ENCODE measurements around the gene CD200R1L.

Gene CD200R1L

DNA sequence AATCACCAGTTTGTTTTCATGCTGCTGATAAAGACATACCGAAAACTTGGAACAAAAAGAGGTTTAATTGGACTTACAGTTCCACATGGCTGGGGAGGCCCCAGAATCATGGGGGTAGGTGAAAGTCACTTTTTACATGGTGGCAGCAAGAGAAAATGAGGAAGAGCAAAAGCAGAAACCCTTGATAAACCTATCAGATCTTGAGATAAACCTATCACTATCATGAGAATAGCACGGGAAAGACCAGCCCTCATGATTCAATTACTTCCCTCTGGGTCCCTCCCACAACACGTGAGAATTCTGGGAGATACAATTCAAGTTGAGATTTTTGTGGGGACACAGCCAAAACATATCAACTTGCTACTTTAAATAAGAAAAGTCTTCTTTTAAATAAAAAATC, 28.9 kb downstream of the CD200R1L start:
- no peak for DNase-seq

DNA sequence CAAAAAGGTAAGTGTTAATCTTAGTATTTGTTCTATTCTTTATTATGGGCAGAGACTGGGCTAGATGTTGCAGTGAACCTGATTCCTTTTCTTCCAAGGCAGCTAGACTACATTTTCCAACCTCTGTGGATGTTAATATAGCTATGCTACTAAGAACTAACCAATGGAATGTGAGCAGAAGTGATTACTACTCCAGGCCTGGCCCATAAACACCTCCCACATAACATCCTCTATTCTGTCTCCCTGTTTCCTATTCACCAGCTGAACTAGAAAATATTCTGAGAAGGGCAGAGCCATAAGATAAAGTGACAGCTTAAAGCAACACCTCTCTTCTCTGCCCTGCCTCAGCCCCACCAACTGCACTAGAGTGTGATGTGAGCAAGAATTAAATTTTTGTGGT, 29.4 kb downstream of the CD200R1L start:
- DNase-seq, result no peak

DNA sequence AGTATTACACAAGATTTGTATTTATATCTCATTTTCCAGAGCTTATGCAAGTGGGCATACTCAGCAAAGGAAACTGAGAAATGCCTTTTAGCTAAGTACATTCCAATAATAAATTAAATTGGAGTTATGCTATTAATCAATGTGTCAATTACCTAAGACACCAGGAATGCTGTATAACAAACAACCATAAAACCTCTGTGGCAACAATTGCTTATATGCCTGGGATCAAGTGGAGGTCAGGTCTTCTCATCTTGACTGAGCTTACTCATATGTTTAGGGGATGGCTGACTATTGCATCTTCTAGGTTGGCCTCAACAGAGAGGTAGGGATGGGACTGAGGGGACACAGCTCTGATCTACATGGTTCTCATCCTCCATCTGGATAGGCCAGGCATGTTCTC, 30.7 kb downstream of the CD200R1L start:
- DNase-seq, result no peak

DNA sequence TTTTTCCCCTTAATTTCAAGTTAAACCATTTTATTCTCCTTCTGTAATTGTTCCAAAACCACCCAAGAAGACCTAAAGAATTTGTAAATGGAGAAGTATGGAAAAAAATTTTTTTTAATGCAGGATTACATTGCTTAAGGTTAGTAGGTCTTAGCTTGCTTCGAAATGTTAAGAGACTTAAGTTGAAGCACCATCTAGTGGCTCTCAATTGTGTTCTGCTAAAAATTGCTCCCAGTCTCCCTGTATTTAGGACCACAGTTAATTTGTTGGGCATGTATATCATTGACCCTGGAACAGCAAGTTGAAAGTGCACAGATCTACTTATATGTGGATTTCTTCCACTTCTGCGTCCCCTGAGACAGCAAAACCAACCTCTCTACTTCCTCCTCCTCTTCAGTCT, 32.4 kb downstream of the CD200R1L start:
- DNase-seq, result peak in 1 of 2 experiments; percentile 29

DNA sequence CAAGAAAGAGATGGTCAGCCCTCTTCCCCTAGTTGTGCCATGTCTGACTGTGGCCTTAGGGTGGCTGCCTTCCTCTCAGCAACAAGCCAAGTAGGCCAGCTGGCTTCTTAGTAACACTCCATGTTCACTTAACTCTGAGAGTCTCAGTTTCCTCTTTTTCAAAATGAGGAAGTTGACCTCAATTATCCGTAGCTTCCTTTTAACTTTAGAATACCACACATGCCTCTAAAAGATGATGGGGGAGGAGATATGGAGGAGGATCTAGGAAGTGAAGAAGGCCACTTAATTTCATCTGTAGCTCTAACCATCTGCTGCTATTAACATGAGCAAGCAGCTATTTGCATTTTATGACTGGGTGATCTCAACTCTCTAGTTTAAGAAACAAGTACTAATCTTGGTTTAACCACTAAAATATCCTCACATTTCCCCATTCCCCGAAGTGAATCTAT, 32.9 kb downstream of the CD200R1L start:
- DNase-seq, result no peak

DNA sequence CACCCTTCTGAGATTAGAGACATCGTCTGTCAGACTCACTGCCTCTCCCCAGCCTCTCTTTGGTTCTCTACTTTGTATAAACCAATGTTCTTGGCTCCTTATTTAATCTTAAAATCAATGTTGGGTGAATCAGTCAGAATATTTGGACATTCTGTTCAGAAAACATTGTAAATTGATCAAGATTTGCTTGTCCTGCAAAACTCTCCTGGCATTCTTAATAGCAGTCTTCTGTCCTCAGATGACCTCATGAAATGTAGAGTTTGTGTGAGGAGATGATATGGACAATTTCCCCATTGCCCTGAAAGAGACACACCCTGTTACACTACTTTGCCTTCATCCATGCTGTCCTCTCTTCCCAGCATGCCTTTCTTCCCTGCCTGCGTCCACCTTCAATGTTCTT, 33.6 kb downstream of the CD200R1L start:
- no peak for DNase-seq

DNA sequence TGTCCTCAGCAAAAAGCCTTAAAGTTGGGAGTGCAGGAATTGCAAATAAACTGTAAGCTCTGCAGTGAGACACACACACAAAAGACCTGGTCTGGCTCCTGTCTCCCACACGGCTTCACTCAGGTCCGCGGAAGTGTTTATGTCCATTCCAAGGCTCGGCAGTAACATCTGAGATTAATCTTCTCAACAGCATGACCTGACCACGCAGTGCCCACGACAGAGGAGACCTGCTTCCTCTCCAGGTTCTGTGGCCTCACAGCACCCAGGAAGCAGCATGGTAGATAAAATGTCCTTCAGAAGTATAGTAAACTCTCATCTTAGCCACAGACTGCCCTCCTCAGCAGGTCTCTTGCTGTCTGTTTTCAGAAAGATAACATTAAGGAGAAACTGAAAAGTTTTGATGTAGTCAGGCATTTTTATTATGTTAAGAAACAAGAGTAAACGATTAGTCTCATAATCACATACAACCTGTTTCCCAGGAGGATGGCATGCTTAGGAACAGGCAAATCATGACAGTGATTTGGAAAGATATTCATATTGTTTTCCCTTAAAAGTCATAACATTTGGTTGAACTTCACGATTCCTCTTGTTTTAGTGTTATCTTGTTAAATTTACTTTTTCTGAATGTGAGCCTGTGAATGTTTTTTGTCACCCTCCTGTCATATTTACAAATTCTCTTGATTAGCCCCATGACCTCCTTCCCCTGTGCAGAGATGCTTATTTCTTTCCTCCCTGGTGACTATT, 34.6 kb downstream of the CD200R1L start:
- no peak for DNase-seq

DNA sequence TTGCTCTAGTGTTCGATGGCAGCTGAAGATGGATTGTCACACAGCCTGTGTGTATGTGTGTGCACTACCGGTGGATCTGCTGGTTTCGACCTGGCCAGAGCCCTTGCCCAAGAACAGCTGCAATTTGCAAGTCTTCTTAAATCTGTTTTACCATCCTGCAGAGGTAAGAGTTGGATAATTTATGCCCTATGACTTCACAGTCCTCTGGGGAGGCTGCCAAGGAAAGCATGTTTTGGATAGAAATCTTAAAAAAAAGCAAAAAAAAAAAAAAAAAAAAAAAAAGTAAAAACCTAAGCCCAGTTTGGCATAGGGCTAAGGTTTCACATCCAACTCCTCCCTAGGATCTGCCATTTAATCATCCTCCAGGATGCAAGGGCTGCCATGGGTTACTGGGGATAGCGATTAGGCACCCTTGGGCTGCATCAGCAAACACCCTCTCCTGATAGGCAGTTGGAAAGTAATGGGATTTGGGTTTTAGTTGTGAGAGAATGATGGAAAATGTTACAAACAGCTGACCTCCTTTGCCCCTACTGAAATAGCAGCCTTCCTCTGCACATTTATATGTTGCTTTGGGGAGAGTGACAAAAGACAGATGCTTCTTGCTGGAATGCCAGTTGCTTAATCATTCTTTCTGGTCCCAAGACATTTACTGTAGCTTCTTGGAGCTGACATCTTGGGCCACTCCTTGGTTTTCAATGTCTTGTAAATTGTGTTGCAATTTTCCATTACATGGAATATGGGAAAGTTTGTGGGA, 35.4 kb downstream of the CD200R1L start:
- no peak for DNase-seq

DNA sequence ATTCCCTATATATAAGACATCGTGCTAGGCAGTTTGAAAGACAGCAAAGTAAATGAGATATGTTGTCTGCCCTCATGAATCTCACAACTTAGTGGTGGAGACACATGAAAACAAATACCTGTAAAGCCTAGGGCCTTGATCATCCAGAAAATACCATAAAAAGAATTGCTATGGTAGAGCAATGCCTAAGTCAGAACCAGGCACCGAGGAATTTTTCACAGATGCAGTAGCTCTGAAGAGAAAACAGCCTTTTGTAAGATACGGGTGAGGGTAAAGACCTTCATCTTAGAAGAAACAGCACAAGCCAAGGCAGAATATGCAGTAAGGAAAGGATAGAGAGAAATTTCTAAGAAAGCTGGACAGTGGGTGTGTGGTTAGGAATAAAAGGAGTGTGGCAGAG, 36.1 kb downstream of the CD200R1L start:
- no peak for DNase-seq

DNA sequence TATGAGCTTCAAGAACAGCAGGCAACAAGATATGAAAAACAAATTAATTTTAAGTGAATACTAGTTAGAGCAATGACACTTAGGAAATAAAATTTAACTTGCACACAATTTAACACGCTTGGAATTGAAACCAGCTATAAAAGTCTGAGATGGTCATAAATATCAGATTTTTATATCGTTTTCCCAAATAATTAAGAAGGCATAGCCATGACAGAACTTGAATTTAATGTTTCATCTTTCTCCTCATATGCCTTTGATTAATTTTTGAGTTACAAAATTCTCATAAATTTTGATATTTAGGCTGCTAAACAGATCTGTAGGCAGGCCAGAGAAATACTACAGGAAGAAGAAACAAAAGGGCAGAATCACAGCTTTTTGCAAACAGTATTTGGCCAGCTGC, 38.5 kb downstream of the CD200R1L start:
- peak in 1 of 2 experiments; percentile 63 for DNase-seq

DNA sequence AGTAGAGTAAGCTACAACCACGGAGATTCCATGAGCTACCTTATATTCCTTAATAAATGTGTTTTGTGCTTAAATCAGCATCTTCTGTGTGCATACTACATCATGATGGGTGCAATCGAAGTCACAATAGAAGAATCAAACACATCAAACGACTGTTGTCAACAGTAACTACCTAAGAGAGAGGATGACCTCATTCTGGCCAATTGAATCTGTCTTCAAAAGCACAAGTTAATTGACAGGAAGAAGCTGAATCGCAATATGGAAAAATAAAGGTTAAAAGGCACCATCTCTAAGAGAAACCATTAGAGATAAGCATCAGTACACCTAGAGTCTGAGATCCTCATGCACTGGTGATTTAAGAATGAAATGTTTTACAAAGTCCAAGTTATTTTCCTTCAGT, 39.0 kb downstream of the CD200R1L start:
- DNase-seq, result peak in 1 of 2 experiments; percentile 51

DNA sequence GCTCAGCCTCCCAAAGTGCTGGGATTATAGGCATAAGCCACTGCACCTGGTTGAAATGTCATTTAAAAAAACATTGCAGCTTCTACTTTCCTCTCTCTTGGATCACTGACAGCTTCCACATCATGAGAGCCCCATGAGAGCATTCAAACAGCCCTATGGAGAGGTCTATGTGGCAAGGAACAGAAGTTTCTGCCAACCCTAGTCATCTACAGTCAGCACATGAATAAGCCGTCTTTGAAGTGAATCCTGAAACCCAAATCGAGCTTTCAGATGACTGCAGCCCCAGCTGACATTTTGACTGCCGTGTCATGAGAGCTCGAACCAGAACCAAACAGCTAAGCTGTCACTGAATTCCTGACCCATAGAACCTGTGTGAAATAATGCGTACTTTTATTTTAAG, 39.8 kb downstream of the CD200R1L start:
- DNase-seq, result no peak

DNA sequence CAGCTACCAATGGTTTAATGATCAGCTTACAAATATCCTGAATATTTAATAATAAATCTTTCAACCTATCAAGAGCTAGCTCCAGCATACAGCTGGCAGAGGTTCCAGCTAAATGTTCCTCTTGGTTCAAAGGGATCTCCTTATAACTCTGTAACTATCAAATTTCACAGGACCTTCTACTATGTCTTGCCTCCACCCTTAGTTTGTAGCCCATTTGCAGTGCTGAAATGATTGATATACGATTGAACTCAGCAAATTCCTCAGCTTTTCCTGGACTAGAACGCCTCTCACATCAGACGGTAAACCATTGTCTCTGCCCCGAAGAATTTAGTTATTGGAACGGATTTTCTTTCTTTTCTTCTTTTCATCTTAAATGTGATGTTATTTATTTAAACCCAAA, 41.5 kb downstream of the CD200R1L start:
- DNase-seq, result no peak

DNA sequence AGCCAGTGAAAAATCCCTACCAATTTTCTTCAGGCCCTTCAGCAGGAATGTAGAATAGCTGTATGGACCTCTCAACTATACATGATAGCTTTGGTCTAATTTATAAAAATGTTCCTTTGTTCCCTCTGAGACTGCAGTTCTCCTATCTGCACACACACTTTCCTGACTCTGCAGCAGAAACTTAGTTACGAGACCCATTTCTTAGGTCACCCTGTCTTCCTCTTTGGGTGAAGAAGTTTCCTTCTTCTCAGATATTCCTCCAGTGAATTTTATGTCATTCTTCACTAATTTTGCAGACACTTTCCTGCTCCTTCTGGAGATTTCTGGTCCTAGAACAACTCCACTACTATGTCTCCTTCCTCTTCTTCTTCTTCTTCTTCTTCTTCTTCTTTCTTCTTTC, 42.6 kb downstream of the CD200R1L start:
- no peak for DNase-seq

DNA sequence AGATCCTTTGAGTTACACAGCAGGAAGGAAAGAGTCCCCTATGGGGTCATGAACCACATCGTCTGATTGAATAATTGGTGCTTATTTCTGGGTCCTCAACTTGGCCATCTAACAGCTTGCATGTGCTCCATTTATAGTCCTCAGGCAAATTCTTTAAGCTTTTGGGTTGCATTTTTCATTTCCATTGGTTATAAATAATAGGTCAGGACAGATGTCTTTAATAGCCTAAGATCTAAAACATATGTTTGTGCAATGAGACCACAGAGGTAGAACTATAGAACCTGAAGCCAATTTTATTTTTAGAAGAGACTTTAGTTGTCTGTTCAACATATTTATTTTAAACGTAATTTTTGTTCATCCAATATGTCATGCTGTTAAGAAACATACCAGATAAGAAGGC, 43.2 kb downstream of the CD200R1L start:
- DNase-seq, result no peak

DNA sequence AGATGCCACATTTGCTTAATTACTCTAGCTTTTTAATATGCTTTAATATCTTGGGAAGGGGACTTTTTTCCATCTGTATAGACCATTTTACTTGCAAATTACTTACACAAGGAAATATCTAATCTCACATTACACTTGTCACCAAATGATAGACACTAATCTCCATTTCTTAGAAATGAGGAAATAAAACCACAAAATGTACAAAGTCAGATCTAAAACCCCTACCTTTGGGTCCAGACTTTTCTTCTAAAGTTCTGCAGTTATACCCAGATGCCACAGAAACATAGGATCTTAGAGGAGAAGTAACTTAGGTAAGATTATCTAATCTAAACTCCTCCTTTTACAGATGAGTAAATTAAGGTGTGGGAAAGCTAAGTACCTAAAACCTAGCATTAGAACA, 44.3 kb downstream of the CD200R1L start:
- no peak for DNase-seq

DNA sequence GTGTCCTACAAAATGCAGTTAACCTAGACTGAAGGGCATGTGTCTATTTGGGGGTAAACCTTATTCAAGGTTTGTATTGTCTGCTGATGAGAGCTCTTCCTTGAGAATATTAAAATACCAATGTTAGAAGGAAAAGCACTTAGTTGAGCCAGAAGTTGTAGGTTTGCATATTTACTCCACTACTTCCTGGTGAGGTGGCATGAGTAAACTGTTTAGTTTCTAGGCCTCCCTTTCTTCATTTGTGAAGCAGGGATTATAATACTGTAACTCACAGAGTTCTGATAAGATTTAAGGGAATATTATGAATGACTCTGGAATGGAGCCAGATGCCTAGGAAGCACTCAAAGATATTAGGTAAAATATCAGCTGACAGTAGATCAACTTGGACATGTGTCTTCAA, 46.7 kb downstream of the CD200R1L start:
- no peak for DNase-seq

DNA sequence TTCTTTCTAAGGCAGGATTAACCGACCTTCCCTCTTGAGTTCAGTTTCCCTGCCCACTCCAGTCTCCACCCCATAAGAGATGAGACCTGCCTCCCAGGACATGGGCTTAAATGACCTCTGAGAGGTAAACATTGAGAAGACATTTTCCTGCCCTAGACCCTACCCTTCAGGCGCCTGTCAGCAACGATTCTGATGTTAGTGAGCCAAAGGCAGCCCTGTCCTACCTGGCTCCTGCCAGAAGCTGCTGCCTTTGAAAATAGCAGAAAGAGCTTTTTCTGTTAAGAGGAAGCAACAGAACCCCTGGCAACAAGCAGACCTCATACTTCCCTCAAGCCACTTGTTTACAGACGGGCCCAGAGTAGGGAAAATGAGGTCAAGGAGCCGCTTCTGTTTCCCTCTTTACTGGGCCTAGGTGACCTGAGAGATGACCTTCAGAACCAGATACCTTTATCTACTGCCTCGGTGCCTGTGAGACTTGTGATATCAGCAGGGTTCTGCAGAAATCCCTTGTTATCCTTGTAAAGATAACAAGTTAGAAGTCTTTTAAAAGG, 52.0 kb downstream of the CD200R1L start:
- no peak for DNase-seq

DNA sequence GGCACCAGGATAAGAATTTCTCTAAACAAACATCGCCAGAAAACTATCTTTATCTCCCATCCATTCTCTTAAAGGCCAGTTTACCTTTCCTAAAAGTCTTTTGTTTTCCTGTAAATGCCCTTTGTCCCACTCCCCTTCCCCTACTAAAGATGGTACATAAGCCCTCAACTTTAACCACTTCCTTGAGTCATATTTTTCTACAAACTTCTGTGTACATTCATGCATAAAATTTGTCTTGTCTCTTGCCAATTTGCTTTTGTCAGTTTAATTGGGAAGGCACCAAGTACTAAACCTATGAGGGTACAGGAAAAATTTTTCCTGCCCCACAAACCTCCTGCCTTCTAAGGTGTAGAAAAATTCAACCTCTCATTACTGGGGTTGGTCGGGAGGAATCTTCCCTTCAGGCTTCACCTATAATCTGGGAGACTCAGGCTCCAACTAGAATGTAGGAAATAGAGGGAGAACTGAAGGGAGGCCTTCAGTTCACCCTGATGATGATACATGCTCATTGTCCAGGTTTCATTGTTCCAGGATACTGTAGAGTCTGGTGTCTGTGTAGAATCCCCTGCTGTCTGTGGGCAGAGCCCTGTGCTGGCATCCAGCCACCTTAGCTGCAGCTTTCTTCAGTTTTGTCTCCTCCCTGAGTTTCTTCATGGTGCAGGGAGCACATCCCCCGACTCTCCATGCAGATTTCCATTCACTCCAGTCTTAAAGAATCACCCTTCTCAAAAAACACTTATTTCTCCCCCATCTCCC, 53.2 kb downstream of the CD200R1L start:
- DNase-seq, result no peak

DNA sequence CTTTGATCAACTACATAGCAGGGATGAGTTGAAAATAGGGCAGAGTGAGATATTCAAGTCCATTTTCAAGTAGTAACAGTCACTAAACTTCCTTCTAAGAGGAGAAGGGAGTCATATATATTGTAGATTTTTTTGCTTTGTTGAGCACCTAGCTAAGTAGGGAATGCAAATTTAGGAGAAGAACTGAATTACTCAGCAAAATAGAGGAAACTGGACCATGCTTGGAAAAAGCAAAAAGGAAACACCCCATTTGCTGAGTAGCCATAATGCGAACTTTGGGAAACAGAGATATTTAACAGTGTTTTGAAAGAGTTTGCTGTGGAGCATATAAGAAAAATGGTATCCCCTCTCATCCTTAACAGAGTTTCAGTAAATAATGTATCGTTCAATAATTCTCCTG, 54.9 kb downstream of the CD200R1L start:
- no peak for DNase-seq

DNA sequence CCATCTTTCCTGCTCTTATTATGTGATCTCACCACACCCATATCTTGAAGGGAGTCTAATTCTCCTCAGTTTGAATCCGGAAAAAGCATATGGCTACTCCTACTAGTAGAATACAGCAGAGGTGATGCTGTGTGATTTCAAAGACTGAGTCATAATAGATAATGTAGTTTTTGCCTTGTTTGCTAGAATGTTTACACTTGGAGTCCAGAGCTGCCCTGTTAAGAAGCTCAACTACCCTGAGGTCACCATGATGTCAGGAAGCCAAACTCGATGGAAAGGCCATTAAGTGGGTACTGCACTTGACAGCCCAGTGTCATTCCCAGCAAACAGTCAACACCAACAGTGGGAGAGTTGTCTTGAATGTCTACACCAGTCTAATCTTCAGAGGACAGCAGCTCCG, 56.9 kb downstream of the CD200R1L start:
- no peak for DNase-seq

DNA sequence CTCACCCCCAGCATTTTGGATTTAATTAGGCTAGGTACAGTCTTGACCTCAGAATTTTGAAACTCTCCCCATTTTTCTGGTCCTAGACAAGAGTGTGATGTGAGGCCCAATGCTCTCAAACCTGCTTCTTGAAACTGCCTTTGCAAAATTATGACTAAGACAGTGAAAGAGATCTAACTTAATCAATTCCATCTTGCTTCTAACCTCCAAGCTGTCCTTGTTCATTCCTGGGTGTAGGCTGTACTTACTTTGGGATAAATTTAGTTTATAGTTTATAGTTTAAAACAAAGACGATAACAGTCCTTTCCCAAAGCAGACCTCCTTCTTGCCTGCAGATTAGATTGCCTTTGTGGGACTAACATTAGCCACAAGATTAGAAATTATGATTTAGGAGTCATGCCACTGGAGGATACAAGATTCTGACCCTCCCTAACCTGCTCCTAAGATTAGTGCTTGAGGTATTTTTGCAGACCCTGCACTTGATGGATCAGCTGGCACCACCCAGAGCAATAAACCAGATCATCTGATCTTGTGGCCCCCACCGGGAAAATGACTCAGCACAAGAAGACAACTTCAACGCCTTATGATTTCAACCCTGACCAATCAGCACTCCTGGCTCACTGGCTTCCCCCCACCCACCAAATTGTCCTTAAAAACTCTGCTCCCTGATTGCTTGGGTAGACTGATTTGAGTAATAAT, 59.6 kb downstream of the CD200R1L start:
- DNase-seq, result no peak

All from NCI-H2081 (cell line).